IPS-11a (cell line): ENCODE data around the gene ZMYND15.
A peak's percentile ranks its signal among the peaks of the same experiment; 100 is the strongest.
"Not testable (repeated sequence)": the region's sequence is repeated elsewhere in the genome, so short reads cannot be mapped to it uniquely, and the experiment has no call there.

Experiments
- H3K4me3 ChIP-seq: one replicate; pipeline ENCODE4 v1.5.1; 2013; ENCODE audit warnings: low read depth, low read length, control low read depth

The ZMYND15 gene, protein sequence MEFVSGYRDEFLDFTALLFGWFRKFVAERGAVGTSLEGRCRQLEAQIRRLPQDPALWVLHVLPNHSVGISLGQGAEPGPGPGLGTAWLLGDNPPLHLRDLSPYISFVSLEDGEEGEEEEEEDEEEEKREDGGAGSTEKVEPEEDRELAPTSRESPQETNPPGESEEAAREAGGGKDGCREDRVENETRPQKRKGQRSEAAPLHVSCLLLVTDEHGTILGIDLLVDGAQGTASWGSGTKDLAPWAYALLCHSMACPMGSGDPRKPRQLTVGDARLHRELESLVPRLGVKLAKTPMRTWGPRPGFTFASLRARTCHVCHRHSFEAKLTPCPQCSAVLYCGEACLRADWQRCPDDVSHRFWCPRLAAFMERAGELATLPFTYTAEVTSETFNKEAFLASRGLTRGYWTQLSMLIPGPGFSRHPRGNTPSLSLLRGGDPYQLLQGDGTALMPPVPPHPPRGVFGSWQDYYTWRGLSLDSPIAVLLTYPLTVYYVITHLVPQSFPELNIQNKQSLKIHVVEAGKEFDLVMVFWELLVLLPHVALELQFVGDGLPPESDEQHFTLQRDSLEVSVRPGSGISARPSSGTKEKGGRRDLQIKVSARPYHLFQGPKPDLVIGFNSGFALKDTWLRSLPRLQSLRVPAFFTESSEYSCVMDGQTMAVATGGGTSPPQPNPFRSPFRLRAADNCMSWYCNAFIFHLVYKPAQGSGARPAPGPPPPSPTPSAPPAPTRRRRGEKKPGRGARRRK

DNA sequence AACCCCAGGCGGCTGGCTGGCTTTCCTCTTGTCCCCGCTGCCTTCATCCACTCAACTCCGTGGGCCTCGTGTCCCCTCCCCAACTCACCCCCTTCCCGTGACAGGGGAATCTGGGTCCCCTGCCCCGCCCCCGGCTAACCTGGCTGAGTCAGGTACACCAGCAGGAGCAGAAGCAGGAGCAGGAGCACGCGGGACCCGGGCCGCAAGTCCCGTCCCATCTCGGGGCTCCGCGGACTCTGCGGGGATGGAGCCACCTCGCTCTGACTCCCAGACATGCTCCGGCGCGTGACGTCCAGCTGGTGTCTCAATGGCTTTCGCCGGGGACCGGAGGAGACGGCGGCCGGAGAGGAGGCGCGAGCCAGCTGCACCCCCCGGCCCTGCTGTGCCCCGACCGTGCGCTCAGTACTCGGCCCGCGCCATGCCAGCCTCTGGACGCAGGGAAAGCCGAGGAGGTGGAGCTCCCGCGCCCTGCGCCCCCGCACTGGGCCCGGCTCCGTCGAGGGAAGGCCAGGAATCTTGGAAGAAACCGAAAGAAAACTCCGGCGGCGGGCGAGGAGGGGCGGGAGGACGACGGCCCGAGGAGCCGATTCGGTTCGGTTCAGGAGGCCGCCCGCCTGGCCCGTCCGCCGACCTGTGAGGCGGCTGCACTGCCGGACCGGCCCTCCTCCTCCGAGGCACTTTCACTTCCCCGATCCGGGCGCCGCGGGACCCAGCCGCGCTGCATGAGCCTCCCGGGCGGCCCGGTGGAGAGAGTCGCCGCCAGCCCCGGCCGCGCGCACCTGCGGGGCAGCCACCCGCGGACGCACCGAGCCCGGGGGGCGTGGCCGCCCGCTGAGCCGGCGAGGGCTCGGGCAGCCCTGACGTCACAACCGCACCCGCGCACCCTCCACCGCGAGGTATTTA is at the start of gene ZMYND15, which contains the start of gene CXCL16:
Gene ZMYND15, plus strand, starts transcription at position 712 of the 903 bp plus-strand sequence. CDS start 716 bp downstream, outside the sequence.
Gene CXCL16, minus strand, starts transcription at position 807 of the 903 bp plus-strand sequence. Its CDS starts 589 bp downstream, at position 218.
- H3K4me3 ChIP-seq = peak within 1 kb of the TSS; percentile 53

DNA sequence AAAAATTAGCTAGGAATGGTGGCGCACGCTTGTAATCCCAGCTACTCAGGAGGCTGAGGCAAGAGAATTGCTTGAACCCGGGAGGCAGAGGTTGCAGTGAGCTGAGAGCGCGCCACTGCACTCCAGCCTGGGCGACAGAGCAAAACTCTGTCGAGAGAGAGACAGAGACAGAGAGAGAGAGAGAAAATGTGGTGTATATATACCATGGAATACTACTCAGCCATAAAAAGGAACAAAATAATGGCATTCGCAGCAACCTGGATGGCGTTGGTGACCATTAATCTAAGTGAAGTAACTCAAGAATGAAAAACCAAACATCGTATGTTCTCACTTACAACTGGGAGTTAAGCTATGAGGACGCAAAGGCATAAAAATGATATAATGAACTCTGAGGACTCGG is 49.8 kb upstream of the ZMYND15 start:
- not testable (repeated sequence) for H3K4me3 ChIP-seq

DNA sequence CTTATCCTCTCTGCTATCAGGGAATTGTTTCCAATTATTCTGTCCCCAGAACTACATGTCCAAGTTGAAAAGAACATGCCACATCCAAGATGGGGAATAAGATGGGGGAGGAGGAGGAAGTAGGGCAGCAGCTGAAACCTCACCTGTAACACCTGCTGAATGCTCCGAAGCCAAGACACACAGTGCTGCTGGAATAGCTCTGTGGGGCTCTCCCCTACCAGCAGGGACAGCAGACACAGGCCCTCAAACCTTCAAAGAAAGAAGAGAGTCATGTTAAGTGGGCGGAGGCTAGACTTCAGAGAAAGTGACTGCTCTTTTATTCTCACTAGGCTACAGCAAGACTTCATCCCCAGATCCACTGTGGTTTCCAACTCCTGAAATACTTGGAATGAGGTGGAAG is 48.9 kb upstream of the ZMYND15 start:
- H3K4me3 ChIP-seq = no peak overlapping the region

DNA sequence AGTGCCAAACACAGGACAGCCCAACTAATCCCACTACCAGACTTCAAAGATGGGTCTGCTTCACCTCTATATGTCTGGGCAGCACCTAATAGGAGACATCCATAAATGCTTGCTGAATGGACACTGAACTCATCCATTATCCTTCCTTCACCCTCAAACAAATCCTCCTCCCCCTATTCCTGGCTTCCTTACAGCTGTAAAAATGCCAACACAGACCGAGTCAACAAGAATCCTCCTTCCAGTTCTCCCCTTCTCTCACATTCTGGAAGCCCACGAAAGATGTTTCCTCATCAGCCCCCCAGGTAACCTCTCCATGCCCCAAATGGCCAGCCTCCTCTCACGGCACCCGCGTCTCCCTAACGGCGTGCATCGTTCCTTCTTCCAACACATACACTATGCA is 47.9 kb upstream of the ZMYND15 start:
- H3K4me3 ChIP-seq = no peak overlapping the region

DNA sequence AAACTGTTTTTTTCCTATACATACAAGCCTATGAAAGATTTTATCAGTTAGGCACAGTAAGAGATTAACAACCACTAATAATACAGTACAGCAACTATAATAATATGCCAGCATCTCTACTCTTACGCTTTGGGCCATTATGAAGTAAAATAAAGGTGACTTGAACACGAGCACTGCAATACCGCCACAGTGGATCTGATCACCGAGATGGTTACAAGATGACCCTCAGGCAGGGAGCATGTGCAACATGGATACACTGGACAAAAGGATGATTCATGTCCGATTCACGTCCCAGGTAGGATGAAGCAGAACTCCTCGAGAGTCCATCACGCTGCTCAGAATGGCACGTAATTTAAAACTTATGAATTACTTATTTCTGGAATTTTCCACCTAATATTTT is 46.2 kb upstream of the ZMYND15 start:
- no peak overlapping the region for H3K4me3 ChIP-seq

DNA sequence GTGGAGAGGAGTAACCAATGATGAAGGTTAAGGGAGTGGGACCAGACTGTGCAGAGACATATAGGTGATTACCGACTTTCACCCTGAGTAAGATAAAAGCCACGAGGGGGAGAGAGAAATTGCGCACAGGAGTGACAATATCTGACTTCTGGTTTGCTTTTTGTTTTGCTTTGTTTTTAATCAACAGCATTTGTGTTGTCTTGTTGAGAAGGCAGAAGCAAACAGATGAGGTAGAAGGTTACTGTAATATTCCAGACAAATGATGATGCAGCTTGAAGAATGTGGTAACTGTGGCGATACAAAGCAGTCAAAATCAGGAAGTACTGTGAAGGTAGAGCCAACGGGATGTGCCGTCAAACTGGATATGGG is 43.2 kb upstream of the ZMYND15 start:
- no peak overlapping the region for H3K4me3 ChIP-seq

DNA sequence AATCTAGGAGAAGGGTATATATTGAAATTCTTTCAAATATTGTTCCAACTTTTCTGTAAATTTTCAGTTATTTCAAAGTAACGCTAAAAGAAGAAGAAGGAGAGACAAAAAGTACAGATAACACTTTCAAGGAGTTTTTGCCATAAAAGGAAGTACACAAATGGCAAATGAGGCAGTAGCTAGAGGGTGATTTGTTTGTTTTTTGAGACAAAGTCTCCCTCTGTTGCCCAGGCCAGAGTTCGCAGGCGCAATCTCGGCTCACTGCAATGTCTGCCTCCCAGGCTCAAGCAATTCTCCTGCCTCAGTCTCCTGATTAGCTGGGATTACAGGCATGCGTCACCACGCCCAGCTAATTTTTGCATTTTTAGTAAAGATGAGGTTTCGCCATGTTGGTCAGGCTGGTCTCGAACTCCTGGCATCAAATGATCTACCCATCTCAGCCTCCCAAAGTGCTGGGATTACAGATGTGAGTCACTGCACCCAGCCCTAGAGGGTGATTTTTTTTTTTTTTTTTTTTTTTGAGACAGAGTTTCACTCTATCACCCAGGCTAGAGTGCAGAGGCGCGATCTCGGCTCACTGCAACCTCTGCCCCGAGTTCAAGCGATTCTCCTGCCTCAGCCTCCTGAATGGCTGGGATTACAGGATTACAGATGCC is 40.1 kb upstream of the ZMYND15 start:
- not testable (repeated sequence) for H3K4me3 ChIP-seq

DNA sequence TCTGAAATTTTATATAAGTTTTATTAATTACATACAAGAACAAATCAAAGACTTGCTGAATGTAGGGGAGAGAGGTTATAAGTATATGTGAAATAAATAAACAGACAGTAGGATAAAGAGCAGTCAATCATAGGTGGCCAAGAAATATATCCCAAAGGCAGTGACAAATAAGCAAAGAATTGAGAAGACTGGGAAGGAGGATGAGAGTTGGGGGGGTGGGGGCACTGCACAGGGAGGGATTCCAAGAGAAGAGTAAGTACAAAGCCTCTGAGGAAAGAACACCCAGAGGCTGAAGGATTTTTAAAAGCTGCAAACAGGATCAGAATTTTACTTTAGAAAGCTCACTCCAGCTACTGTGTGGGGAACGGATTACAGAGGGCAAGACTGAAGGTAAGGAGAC is 38.5 kb upstream of the ZMYND15 start:
- no peak overlapping the region for H3K4me3 ChIP-seq

DNA sequence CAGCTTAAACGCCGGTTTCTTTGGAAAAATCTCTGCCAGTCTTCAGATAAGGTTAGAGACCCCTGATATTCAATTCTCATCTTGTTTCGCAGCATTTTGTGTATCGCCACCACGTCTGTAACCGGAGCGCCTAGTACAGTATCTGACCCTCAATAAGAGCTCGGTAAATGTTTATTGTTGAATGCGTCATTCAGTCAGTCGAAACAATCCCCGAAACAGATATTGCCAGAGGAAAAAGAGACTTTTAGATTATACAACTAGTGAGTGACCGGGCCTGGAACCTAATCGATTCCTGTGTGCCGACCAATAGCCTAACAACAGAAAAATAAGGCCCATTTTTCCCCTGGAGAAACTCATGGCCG is 36.3 kb upstream of the ZMYND15 start:
- H3K4me3 ChIP-seq = peak overlapping the region; percentile 93

DNA sequence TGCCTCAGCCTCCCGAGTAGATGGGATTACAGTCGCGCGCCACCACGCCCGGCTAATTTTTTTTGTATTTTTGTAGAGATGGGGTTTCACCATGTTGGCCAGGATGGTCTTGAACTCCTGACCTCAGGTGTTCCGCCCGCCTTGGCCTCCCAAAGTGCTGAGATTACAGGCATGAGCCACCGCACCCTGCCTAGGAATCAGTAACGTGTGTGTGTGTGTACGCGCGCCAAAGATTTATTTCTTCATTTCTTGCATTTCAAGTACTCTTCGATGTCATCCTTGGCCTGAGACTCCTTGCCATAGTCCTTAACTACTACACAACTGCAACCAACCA is 35.1 kb upstream of the ZMYND15 start:
- peak overlapping the region; percentile 93 for H3K4me3 ChIP-seq

DNA sequence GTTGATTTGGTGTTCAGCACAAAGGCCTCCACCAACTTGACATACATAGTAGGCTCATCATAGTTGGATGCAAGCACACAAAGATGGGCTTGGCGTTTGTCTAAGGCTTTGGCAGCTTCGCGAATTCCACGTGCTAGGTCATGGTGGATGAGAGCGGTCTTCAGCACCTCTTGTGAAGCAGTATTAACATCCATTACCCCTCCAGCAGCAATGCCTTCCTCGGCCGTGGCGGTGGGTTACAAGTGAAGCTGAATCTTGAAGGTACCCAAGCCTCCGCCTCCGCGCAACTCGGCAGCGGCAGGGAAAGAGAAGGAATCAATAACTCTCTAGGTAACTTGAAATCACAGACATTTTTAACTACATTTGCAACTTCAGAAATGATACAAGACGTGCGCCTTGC is 34.6 kb upstream of the ZMYND15 start:
- no peak overlapping the region for H3K4me3 ChIP-seq

DNA sequence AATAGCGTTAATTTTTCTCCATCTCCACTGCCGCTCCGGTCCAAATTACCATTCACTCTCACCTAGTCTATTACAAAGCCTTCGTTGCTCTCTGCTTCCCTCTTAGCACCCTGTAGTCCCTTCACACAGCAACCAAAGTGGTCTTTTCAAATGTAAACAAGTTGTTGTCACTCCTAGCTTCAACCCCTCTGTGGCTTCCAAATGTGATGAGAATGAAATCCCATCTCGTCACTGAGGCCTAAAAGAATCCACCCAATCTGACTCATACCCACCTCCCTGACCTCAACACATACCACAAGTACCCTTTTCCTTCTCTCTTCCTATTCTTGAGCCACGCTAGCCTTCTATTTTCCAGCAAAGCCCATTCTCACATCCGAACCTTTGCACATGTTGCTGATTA is 33.5 kb upstream of the ZMYND15 start:
- no peak overlapping the region for H3K4me3 ChIP-seq

DNA sequence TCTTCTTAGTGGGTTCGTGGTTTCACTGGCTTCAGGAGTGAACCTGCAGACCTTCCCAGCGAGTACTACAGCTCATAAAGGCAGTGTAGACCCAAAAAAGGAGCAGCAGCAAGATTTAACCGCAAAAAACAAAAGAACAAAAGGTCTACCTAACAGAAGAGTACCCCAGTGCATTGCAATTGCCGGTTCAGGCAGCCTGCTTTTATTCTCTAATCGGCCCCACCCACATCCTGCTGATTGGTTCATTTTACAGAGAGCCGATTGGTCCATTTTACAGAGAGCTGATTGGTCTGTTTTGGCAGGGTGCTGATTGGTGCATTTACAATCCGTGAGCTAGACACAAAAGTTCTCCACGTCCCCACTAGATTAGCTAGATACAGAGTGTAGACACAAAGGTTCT is 31.2 kb upstream of the ZMYND15 start:
- no peak overlapping the region for H3K4me3 ChIP-seq

DNA sequence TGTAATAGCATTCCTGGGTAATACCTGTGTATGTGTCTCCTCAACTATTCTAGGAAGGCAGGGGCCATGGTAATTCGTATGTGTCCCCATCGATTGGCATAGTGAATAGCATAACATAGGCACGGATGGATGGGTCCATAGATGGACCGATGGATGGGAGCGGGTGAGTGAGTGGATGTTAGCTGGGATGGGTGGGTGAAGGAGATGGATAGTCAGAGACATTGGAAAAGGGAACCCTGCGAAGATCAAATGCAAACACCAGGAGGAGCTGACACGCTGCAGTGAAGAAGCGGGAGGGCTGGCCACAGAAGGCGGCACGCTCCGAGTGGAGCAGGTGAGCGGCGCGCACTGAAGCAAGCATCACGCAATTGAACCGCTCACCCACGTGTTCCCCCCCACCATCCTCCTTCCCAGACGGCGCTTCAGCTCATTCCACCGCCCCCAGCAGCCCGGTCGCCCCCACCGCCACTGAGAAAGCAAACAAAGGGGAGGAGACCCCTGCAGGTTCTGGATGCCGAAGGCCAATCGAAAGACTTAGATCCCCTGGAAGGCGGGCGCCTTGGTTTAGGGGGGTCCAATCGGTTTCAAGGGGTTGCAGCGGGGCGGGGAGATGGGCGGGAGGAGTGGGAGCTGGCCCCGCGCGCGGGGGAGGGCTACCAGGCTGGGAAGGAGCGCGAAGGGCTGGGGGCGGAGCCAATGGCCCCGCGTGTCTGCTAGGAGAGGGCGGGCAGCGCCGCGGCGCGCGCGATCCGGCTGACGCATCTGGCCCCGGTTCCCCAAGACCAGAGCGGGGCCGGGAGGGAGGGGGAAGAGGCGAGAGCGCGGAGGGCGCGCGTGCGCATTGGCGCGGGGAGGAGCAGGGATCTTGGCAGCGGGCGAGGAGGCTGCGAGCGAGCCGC is 29.6 kb upstream of the ZMYND15 start, which contains the start of gene ARRB2:
Gene ARRB2, plus strand, starts transcription at position 839 of the 899 bp plus-strand sequence. CDS start 90 bp downstream, outside the sequence.
- peak within 1 kb of the TSS; percentile 69 for H3K4me3 ChIP-seq

DNA sequence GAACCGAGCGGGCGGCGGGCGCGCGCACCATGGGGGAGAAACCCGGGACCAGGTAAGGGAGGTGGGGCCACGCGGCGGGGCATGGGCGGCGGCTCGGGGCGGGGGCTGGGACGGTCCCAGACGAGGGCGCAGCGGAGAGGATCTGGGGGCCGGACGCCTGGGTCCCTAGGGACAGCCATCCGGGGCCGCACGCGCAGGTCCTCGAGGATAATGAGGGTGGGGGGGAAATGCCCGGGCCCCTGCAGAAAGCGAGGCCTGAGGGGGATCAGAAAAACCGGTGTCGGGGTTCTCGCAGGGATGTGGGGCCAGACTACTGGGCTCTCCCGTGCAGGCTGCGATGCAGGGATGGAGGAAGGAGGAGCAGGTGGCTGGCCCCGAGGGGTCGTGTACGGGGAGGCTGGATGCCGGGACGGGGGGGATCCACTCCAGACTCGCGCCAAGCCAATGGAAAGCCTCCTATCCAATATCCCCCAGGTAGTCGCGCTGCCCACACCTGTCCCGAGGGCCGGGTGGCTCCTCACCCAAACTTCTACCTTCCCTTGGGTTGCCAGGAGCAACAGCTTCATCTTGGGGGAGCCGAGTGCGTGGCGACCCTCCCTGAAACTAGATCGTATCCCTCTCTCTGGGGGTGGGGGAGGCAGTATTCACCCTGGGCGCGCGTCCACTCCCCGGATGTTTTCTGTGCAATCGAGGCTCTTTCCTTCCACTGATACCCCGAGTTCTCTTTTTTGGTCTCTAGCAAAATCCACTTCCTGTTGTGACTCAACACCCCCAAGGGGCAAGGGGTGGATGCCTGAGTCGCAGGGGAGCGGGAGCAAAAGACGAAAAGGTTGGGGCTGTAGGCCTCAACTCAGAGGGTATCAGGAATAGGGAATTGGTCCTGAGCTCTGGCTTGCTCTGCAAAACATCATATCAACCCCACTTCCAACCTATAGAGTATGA is 28.7 kb upstream of the ZMYND15 start:
- H3K4me3 ChIP-seq = peak overlapping the region; percentile 69

DNA sequence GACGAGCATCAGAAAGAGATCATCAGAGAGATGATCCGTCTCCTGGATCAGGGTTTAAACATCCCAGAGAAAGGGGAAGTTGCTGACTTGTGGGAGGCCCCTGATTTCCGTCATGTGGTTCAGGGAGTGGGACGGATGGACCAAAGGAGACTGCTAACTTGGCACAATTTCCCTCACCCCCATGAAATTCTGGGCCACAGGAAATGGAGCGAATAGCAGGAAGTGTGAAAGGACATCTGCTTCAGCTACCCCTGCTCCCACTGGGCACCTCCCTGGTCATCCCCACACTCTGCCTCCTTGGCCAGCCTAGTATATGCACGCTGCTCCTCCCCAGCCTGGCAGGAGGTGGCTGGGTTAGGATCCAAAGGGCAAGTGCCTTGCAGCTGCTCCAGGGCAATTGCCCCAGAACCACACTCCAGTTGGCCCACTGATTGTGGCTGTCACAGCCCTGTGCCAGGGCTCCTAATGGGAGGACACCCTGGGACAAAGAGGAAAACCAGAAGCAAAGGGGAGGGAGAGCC is 27.9 kb upstream of the ZMYND15 start:
- no peak overlapping the region for H3K4me3 ChIP-seq

DNA sequence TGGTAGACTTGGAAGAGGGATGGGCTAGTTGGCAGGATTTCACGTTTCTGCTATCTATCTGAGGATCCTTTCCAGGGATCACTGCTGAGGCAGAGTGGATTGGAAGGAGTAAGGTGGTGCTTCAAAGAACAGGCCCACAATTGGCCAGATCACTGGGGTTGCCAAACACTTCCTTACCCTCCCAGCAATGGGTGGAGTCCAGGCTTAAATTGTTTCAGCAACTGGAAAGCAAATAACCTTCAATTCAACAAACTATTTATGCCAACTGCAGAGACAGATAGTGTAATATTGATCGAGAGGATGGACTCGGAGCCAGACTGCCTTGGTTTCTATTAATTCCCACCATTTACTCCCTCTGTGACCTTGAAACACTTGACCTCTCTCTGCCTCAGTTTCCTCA is 27.1 kb upstream of the ZMYND15 start:
- no peak overlapping the region for H3K4me3 ChIP-seq

DNA sequence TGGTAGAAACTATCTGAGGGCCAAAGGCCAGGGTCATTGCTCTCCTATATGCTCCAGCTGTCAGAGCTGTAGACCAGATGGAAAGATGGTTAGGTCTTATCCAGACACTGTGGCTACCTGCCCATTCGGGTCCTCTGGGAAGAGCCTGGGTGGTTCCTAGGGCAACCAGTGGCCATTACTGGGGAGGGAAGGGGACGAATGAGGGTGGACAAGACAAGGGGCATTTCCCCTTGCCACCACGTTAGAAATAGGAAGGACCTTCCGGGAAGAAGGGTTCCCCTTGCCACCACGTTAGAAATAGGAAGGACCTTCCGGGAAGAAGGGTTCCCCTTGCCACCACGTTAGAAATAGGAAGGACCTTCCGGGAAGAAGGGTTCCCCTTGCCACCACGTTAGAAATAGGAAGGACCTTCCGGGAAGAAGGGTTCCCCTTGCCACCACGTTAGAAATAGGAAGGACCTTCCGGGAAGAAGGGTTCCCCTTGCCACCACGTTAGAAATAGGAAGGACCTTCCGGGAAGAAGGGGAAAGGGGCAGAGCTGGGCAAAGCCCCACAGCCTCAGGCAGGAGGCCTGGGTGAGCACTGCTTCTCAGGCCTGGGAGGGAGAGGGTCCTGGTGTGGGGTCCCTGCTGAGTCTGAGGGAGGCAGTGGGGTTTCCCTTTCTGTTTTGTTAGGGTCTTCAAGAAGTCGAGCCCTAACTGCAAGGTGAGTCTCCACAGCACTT is 25.1 kb upstream of the ZMYND15 start:
- H3K4me3 ChIP-seq = not testable (repeated sequence)
